DMS114 treated with DMSO at 0.1 percent for 48 hours (cell line): ENCODE results near the gene KLHL2.
"Not testable (repeated sequence)": the region's sequence is repeated elsewhere in the genome, so short reads cannot be mapped to it uniquely, and the experiment has no call there.

Source experiments
- DNase-seq: peaks from one replicate; lab custom pipeline; 2025; ENCODE audit not compliant: unreplicated experiment; lab: John Stamatoyannopoulos, UW

The KLHL2 gene

DNA sequence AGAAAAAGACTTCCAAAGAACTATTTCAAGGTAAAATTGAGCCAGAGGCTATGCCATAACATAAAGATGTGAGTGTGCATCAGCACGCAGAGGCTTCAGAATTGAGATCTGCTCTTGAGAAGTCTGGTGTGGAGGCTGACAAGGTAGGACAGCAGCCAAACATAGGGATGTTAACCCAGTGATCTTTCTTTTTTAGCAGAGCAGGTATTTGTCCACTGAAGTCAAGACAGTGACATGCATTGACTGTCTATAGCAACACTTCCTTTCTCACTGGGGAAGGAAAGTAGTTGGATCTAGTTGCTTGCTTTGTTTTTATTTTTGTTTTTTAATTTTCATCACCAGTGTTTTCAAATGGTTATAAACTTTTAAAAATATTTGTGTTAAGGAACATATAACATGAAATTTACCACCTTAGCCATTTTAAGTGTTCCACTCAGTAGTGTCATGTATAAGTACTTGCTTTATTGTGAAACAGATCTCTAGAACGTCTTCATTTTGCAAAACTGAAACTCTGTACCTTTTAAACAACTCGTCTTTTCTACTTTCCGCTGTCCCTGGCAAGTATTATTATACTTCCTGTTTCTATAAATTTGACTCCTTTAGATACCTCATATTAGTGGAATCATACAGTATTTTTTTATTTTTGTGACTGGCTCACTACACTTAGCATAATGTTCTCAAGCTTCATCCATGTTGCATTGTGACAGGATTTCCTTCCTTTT lies 79.4 kb downstream of the KLHL2 start:
- not testable (repeated sequence) for DNase-seq

DNA sequence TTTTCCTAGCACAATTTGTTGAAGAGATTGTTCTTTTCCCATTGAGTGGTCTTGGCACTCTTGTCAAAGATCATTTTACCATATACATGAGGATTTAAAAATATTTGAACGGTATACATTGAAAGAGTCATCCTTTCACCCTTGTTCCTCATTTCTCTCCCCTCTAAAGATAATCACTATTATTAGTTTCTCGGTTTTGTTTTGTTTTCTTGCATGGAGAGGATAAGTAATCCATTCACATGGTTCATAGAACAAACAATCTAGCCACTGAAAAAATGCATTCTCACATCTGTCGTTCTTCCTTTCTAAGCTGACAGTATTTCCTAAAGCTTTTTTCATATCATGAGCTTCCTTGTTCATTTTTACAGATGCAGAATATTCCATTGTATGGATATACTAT lies 80.9 kb downstream of the KLHL2 start:
- no peak for DNase-seq

DNA sequence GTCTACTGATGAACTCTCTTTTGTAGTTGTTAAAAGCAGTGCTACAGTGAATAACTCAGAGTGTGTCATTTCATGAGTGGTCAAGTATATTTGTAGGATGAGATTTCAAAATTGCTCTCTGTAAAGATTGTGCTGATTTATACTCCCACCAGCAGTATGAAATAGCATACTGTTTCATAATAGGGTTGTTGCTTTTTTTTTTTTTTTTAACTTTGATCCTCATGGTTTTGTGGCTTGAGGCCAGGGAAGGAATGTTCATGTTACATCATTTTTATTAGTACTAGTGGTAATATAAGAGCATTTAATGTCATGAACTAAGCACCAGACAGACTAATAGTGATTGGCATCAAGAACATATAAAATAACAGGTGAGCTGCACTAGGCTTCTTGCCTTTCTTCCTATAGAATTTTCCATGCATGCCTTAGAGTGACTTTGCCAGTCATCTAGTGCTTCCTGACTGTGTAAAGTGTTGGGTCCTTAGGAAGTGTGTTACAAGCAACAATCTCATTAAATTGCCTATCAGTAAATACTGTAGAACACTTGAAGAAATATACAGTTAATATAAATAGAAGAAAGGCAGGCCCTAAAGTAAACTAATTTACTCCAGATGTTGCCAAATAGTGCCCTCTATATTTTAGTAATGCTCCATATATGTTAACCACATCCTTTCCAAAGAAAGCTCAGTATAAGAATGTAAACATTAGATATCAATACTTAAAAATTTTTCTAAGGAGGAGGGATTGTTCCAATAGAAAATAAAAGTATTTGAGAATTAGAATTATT lies 81.5 kb downstream of the KLHL2 start:
- no peak for DNase-seq

DNA sequence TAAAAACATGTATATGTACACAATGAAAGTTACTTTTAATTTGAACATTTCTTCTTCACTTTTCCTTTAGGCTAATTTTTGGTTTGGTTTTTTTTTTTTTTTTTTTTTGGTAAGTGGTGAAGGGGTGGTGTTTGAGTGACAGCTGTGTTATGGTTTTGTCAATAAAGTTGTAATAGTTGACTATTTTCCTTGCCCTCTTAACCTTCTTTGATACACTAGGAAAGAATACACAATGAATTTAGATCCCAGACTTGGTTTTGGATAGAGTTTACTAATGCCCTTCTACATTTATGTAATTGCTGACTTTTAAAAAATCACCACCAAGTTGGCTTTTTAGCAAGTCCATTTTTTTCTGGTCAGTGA lies 82.0 kb downstream of the KLHL2 start:
- no peak for DNase-seq

DNA sequence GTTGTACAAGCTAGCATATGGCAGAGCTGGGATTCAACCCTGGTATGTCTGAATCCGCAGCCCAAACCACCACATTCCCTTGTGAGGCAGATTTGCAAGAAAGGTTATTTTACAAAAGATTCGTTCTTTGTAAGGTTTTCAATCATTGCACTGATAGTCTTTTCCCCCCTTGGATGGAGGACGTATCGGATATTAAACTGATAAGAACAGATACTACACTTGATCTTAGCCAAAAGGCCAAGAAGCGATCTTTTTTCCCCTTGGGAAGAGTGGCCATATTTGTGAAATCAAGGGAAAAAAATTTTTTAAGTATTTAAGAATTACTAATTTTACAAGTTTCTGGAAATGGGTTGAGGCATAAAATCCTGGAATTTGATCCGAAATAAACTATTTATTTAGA lies 85.7 kb downstream of the KLHL2 start:
- no peak for DNase-seq

DNA sequence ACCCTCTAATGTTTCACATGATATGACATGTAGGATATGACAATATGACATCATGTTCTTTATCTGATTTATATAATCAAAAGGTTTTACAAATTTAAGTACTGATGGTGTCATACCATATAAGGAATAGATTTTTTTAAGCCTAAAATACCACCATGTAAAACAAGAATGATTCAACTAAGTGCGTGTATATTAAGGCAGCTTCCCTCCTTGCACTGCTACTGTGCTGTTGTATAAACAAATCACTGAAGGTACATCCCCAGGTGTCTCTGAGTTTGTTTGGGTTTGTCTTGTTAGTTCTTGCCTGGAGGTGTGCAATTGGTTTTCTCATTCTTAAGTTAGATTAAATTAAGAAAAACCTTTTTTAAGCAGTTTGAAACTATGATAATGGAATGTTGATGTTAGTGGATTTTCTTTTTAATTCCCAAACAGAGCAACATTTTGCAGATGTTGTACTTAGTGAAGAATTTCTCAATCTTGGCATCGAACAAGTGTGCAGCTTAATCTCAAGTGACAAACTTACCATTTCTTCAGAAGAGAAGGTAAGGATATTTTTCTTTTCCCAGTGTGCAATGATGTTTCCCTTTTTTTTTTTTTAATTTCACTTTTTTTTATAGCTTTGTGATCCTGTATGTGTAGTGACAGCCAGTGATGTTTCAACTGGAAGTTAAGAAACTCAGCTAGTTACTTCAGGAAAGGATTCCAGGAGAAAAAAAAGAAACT lies 86.7 kb downstream of the KLHL2 start:
- no peak for DNase-seq

DNA sequence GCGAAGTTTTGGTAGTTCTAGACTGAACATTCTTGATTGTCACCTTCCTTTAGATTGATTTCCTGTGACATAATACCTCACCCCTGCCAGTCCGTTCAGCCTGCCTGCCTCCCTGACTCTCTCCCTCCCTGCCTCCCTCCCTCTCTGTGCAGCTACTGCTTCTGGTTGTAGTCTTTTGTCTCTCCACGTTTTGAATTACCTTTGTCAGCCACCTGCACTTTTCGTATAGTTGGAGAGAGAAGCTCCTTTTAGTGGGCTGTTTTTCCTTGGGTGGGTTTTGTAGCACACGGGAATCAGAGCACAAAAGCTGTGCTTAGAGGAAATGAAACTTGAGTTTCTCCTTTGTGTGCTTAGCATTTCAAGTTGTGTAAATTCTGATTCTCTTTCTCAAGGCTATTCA lies 87.5 kb downstream of the KLHL2 start:
- DNase-seq, result no peak

DNA sequence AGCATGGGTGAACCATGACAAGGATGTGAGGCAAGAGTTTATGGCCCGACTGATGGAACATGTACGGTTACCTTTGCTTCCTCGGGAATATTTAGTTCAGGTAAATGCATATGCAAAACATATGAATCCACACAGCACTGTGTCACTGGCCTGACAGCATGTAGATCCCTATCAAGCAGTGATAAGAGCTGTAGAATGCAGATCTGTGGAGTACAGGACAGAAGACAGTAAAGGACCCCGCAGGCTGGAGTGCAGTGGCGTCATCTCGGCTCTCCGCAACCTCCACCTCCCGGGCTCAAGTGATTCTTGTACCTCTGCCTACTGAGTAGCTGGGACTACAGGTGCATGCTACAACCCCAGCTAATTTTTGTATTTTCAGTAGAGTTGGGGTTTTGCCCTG lies 90.3 kb downstream of the KLHL2 start:
- no peak for DNase-seq

DNA sequence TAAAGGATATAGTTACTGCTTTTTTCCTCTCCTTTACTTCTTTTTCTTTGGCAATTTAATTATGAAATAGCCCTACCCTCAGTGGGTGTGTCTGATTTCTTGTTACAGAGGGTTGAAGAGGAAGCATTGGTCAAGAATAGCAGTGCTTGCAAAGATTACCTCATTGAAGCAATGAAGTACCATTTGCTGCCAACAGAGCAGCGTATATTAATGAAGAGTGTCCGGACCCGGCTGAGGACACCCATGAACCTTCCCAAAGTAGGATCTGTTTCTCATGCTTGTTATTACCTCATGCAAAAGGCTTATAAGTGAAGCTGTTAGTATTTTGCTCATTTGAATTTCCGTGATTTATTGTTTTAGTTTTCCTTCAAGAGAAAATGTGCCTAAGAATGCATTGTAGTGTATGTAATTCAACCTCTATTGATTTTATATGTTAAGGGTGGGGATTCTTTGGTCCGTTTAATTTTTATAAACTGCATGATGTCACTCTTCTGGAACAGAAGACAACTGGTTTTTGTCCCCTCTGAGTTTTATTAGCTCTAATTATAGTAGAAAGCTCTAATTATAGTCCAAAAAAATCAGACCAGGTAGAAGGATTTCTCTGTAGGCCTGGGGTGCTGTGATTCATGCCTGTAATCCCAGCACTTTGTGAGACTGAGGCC lies 92.2 kb downstream of the KLHL2 start:
- no peak for DNase-seq

DNA sequence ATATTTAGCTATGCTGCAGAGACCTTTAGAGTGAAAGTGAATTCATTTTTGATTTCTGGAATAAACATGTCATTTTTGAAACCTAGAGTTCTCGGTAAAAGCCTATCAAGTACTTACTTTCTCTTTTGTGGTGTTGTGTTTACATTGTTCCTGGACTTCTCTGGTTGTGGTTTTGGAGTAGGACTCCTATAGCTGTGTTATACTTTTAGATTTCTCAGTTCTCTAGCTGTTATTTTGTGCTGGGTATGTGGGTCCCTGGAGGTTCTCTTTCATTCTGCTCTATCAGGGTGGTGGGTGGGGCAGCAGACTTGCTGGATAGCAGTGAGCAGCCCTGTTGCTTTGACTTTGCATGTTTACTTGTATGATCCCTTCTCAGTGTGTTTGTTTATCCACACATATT lies 94.5 kb downstream of the KLHL2 start:
- no peak for DNase-seq

DNA sequence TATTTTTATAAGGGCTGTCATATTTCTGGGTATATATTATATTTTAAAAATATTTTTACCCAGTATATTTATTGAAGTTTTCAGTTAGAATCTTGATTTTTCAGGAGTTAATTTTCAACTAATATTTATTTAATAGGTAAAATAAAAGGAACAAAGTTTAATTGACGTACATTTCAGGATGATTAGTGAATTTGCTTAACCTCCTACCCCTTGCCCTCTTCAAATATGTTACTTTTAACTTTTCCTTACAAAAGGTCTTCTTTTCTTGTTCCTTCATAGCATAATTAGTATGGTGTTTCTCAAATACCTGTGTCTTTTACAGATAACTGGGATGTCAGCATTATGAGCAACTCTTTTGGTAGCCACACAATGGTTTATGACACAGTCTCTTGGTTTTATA lies 95.3 kb downstream of the KLHL2 start:
- DNase-seq, result no peak

DNA sequence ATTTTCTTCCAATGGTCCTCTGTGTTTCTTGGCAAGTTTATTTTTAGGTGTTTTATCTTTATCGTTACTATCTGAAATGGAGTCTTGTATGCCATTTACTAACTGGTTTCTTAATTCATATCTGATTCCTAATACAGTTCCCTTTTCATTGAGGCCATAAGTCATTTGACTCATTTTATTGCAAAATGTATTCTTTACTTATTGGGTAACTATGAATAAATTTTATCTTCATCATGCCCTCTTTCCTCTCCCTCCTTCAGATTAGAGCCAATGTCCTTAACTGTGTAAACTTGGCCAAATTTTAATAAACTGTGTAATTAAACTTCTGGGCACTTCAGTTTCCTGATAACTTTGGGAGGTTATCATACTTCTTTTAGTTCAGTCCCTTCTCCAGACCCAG lies 100.8 kb downstream of the KLHL2 start:
- no peak for DNase-seq

DNA sequence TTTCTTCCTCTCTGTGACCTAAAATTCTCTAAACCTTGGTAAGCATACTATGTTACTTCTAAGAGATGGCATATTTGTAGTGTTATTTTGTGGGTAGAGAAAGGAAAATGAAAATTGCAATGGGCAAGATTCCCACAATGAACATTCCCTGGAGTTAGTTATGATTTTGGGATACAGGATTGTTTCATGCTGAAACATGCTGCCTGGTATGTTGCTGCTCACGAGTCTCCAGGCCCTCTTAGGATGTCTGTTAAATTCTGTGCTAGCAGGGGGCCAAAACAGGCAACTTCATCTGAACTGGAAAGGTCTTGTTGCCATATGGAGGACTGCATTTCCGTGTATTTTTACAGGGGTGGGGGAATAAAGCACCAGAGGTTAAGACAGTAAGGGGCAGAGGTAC lies 101.2 kb downstream of the KLHL2 start:
- no peak for DNase-seq

DNA sequence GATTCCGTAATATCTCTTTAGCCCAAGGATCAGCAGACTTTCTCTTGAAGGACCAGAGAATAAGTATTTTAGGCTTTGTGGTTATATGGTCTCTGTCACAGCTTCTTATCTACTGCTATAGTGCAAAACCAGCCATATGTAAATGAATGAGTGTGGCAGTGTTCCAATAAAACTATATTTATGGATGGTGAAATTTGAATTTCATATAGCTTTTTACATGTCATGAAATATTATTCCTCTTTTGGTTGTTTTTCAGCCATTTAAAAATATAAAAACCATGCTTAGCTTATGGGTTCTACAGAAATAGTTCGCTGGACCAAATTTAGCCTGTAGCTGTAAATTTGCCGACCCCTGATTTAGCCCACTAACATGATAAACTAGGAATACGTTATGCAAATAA lies 102.1 kb downstream of the KLHL2 start:
- no peak for DNase-seq

DNA sequence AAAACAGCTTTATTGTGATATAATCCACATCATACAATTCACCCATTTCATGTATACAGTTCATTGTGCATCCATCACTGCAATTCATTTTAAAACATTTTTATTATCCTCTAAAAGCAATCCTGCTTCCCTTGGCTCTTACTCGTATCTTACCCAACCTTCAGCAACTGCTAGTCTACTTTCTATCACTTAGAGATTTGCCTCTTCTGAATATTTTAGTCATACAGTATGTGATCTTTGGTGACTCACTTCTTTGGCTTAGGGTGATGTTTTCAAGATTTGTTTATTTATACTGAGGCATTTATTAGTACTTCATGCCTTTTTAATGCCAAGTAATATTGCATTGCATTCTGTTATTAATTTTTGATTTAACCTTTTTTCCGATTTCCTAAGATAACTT lies 105.1 kb downstream of the KLHL2 start:
- no peak for DNase-seq

DNA sequence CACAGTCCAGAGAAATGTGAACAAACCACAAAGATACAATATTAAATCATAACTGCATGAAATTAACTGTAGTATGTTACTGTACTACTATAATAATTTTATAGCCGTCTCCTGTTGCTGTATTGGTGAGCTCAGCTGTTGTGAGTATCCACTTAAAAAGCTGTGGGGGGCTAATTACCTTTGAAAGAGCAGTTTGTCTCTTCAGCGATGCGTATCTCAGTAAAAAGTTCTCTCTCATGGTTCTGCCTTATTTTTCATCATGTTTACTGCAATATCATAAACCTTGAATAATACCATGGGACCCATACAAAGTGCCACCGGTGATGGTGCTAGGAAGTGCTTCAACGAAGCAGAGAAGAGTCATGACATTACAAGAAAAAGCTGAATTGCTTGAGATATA lies 111.7 kb downstream of the KLHL2 start:
- DNase-seq, result no peak

DNA sequence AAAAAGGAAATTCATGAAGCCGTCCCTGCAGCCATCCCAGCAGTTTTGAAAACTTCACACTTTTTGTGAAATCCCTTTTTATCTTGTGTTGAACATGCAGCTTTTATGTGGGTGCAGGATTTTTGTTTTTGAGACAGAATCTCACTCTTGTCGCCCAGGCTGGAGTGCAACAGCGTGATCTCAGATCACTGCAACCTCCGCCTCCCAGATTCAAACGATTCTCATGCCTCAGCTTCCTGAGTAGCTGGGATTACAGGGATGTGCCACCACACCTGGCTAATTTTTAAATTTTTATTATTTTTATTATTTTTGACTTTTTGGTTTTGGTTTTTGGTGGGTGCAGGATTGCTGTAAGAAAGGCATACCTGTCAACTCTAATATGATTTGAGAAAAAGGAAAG lies 112.1 kb downstream of the KLHL2 start:
- DNase-seq, result no peak

DNA sequence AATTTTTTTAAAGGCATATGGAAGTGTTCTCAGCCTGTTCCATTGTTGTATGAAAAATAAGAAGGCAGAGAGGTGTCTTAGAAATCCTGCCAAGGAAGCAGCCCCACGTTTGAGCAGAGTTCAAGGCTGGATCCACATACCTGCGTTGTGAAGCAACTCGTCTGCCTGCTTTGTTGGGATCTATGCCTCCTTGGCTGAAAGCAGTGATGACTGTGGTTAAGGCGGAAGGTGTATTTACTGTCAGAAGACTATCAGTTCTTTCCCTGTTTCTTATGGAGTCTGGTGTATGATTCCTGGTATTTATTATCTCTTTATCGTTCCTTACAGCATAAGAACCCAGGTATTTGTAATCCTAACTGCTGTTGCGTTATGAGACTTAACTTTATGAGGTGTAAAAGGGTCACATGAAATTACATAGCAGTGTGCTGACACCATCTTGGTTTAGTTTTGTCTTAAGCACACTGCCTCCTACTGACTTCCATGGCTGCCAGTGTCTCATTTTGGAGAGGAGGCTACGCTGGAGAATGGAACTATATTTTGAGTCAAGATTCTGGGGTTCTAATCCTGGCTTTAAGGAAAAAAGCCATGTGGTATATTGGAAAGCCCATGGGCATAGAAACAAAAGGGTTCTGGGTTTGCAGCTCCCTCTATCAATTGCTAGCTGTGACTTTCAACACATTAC lies 117.0 kb downstream of the KLHL2 start:
- no peak for DNase-seq

DNA sequence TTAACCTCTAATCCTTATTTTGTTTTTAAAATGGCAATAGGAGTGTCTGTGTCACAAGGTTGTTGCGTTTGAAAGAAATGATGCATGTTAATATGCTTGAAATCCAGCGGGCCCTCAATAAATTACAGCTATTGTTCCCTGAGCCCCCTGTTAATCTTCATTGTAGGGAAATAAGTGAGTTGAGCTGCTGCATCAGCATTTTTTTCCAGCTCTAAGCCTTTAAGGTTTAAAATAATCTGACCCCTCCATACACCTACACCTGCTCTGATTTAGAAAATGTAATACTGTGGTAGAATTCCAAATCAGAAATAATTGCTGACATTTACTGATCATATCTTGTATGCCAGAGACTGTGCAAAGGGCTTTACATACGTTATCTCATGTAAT lies 117.5 kb downstream of the KLHL2 start:
- DNase-seq, result no peak

DNA sequence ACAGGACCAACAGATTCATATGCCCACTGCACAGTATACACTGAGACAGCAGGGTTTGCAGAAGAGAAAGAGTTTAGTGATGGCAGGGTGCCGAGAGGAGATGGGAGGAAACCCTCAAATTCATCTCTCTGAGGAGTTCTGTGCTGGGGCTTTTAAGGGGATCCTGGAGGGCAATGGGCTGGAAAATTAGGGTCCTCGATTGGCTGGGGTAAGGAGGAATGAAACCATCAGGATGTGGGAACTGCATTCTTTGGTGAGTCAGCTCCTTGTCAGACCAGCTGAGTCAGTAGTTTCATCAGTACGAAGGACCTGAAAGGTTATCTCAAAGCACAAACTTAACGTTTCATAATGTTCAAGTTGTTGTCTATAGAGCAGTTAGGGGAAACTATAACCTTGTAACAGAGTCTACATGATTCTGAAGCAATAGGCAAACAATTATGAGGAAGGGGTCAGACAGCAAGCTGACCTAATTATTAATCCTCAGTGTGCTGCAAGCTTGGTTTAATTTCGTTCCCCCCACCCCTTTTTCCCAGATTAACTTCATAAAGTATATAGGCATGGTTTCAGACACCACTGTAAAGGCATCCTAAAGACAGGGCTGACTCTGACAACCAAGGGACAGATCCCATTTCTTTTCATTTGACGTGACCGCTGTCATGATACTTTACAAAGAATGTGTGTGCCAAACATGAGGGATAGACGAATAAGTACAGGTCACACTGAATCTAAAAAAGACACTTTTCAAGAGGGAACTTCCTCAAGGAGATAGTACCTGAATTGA lies 118.6 kb downstream of the KLHL2 start:
- DNase-seq, result no peak
